GM21528 (cell line): ENCODE results near the gene RNF144B.
"Not testable (repeated sequence)": the region's sequence is repeated elsewhere in the genome, so short reads cannot be mapped to it uniquely, and the experiment has no call there.

Source experiments
- ATAC-seq: cut with Tn5 transposase; IDR thresholded peaks from one replicate; pipeline ENCODE4 v1.9.1; 2021; ENCODE audit warnings: mild to moderate bottlenecking, moderate library complexity; ENCODE audit not compliant: unreplicated experiment, low FRiP score

The RNF144B gene

DNA sequence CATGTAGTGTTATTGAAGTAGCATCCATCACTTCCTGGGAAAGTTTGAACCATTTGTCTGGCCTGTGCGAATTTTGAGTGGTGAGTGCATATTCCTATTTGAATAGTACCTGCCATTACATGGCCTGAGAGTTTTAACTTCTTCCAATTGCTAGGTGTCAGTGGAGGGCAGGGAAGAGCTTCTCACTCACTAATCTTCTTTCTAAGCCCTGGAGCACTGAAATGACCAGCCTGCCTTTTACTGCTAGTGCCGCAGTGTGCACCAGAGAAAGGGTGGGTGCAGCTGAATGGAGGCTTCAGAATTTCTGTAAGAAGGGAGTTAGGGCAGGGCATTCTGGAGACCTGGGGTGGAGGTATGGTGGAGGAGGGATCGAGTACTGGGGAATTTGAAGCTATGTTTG, 45.5 kb downstream of the RNF144B start:
- ATAC-seq = no peak

- no peak for ATAC-seq
These were observed 45.9 kb downstream of the RNF144B start for GRCh38 chr6:18433059-18433458.

GRCh38 chr6:18436341-18436740, 49.2 kb downstream of the RNF144B start:
- ATAC-seq = no peak

DNA sequence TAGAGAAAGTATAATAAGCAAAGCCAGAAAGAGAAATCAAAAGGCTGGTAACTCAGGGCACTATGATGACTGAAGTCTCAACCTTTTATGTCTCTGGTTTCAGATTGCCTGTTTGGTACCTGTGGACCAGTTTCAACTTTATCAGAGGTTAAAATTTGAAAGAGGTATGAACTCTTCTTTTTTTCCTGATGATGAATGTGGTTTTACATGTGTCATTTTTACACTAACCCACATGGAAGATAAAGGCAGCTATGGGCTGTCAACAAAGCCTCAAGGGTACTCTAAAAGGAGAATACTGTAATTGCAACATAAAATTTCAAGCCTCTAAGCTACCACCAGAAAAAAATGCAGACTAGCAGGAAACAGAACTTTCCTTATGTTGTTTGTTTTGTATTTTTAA, 52.4 kb downstream of the RNF144B start:
- no peak for ATAC-seq

- no peak for ATAC-seq
These were observed 54.3 kb downstream of the RNF144B start for GRCh38 chr6:18441251-18441979.

DNA sequence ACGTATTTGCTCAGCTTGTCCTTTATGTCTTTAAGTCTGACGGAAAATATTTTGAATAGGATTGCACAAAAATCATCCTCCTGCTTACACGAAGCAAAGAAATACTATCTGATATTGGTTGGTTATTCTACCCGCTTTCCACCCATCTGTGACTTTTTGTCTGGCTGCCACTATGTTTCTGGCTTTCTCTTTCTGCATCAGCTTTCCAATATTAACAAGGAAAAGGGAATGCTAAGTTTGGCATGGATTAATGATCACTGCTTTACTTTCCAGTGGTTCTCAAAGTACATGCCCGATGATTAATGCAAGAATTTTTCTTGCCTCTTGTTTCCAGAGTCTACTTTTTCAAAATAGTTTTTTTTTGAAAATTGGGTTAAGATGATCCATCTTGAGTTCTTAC, 57.0 kb downstream of the RNF144B start:
- ATAC-seq = no peak

DNA sequence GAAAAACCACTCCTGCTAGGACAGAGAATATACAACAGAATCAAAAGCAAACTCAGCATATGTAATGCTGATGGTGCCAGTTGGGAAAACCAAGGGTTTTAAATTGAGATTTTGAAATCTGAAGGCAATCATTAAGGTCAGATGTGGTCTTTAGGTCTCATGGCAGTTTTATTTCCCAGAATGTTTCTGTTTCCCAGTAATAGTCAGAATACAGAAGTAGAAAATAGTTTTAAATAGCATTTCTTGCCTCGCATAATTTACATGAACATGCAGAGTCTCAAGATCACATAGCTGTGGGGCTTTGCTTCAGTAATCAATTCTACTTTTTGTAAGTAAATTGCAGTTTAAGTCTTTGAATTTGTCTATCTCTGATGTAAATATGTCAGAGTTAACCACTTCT, 58.1 kb downstream of the RNF144B start:
- no peak for ATAC-seq

DNA sequence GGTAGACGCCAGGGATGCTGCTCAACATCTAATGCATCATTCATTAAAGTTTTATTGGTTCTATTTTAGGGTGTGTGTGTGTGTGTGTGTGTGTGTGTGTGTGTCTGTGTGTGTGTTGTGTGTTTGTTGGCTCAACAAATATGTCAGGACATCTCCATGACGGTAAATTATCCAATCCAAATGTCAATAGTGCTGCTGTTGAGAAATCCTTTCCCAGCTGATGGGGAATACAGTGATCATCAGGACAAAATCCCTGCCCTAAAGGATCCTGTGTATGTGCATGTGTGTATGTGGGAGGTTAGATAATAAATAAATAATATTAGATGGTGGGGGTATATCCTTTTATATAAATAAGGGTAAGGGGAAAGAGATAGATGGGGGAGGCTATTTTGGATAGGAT, 59.6 kb downstream of the RNF144B start:
- ATAC-seq = no peak

DNA sequence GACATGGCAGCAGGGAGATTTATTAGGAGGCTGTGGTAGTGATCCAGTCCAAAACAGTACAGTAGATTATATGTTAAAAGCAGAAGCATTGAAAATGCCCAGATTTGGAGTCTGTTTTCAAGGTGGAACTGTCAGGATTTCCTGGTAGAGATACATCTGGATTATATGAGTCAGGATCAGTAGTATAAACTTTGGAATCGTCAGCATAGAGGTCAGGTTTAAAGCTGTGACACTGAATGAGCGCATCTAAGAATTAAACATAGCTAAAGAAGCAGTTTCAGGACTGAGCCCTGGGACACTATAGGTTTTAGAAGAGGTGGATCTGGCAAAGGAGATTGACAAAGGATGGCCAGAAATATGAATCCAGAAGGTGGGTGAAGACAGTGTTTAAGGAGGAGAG, 60.4 kb downstream of the RNF144B start:
- no peak for ATAC-seq

DNA sequence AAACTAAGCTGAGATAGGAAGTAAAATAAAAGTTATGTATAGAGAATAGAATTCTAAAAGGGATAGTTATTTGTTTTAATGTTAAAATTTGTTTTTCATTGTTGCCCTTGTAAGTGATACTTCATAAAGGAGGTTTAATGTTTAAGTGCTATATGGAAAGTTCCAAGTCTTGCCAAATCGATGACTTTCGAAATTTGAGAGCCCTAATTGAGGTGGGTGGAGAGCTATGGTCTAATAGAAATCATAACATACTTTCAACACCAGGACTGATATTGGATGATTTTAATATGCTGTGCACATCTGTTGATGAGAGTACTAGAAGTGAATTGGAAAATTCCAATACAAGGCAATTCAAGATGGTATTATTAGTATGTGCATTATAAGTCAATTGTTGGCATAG, 64.6 kb downstream of the RNF144B start:
- no peak for ATAC-seq

- ATAC-seq = no peak
These were observed 67.3 kb downstream of the RNF144B start for GRCh38 chr6:18454446-18454845.

DNA sequence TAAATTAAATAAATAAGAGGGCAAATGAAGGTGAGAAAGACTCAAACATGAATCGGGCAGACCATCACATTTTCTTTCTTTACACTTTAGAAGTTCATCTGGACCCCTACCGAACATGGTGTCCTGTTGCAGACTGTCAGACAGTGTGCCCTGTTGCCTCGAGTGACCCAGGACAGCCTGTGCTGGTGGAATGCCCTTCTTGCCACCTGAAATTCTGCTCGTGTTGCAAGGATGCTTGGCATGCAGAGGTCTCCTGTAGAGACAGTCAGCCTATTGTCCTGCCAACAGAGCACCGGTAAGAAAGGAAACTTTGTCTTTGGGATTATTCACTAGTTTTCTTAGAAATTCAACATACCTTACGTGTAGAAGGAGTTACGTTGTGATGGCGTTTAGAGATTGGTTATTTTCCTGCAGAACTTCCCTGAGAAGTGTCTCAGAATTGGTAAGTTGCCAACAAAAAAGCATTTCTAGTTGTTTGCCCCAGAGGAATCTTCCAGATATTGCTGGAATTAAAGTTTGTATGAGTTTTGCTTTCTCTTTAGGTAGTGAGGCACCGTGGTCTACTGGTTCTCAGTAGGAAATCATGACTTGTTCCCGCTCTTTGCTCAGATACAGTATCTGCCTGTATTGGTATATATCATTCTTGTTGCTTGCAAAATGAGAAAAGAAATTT, 70.1 kb downstream of the RNF144B start:
- no peak for ATAC-seq

DNA sequence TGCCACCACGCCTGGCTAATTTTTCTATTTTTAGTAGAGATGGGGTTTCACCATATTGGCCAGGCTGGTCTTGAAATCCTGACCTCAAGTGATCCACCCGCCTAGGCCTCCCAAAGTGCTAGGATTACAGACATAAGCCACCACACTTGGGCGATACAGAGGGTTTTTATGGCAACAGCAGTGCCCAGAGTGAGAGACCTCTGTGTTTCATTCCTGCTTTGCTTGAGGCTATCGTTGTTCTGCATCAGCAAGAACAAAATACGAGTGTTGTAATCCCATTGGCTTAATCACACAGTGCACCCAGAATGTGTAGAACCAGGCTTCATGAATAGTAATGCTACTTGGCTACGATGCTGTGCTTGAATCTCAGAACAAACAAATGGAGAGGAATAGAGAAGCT, 70.9 kb downstream of the RNF144B start:
- ATAC-seq = not testable (repeated sequence)

DNA sequence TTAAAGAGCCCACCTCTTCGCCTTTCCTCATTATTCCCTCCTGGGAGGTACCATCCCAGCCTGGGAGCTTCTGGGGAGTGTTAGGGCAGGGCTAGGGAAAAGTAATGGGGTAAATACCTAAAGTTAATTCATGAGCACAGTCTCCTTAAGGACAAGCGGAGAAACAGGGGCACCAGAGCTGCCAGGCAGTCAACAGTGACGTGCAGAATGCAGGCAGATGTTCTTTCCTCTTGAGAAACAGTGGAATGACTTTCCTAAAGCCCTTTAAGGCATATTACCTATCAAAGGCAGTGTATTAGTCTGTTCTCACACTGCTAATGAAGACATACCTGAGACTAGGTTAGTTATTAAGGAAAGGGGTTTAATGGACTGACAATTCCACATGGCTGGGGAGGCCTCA, 76.3 kb downstream of the RNF144B start:
- ATAC-seq = no peak

DNA sequence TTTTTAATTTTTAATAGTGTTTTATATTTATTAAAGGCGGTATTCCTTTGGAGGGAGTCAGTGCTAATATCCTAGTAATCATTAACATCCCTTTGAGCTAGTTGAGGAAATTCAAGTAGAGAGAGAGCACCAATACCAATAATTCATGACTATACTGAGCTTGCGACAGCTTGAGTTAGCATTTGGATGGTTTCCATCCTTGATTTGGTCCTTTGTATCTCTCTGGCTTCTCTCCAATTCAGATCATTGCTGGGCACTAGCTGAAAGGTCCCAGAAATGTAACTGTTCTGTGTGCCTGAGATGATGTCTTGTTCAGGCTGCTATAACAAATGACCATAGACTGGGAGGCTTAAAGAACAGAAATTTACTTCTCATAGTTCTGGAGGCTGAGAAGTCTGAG, 77.0 kb downstream of the RNF144B start:
- ATAC-seq = no peak

DNA sequence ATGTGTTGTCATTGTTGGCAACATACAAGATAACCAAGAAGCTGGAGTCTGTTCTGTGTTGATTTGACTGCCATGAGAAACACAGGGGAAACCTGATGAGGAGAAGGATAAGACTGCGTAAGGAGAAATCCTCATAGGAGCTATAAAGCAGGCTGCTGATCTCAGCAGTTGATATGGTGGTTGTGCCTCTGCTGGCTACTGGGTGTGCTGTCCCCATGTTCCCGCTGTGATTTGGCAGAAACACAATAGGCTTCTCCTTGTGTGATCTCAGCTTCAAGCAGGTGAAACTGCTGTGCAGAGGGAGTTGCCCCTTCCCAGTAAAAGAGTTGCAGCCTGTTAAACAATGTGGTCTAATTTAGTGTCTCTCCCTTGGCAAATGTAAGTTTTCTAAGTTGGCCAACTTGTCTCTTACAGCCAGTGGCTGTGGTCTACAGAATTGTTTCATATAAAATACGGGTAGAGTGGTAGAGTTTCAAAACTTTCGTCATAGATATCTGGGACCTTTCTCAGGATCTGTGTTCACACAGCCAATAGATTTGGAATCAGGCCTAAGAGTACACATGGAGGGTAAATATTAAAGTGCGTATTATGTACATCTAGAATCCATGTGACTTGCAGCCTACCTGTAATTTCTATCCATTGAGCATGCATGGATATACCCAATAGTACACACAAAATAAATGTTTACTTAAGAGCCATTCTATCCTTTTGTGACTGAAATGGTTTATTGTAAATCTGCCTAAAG, 78.4 kb downstream of the RNF144B start:
- ATAC-seq = no peak

DNA sequence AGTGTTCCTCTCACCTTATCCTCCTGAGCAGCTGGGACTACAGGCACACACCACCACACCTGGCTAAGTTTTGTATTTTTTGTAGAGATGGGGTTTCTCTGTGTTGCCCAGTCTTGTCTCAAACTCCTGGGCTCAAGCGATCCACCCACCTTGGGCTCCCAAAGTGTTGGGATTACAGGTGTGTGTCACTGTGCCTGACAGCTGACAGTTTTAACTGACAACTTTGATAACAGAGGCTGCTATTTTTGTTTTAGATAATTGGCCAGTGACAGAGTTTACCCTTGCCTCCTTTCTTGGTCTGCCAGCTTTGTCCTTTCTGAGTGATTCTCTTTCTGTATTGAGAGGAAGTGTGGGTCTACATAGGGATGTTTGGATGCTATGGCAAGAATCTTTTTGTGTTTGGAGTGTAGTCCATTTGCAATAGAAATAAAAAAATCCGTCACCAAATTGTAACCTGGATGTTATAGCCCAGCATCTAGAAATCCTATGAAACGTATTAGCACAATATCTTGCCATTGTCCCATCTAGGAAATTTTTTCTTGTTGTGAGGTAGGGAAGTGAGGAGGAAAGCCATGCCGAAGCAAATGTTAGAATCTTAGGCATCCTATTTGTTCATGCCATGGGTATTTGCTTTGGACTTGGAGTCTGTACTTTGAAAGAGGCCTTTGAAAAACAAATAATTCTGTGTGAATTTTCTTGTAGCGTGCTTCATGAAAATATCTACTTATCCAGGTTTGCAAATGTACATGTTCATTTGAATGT, 80.8 kb downstream of the RNF144B start:
- no peak for ATAC-seq

DNA sequence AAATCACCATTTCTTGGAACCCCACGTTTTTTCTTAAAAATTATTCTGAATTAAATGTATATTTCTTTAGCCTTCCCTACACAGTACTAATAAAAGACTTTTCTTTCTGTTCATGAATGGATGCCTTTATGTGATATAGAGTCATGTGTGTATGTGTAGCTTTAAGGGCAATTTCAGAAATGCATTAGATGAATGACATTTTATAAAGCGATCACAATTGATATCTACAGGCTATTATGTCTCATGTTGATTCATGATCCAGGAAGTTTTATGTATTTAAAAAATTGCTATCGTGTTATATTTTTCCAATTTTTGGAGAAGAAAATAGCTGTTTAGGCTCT, 81.3 kb downstream of the RNF144B start:
- no peak for ATAC-seq

- ATAC-seq = no peak
These were observed 82.4 kb downstream of the RNF144B start for GRCh38 chr6:18469536-18469935.

DNA sequence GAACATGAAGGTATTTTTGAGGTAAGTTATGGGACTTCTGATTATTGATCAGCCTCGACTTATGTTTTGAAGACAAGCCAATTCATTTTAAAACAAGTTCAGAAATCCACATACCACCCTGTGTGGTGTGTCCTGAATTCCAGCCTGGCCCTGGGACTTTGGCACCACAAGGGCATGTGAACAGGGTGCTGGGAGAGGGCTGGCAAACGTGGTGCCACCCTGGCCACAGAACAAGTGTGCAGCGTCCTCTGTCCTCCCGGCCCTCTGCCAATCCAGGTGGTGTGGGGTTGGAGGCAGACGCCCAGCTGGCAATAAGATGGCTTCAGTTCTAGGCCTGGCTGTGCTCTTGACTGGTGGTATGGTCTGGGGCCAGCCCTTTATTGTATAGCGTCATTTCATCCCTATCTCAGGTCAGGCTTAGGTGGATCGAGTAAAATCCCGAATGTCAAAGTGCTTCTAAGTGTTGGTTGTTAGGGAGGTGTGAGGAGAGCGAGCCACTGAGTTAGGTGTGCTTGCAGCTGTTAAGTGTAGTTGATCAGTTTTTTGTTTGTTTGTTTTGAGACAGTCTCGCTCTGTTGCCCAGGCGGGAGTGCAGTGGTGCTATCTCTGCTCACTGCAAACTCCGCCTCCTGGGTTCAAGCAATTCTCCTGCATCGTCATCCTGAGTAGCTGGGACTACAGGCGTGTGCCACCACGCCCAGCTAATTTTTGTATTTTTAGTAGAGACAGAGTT, 84.2 kb downstream of the RNF144B start:
- no peak for ATAC-seq
